ENCODE measurements around the gene RPL39L.

The RPL39L gene

DNA sequence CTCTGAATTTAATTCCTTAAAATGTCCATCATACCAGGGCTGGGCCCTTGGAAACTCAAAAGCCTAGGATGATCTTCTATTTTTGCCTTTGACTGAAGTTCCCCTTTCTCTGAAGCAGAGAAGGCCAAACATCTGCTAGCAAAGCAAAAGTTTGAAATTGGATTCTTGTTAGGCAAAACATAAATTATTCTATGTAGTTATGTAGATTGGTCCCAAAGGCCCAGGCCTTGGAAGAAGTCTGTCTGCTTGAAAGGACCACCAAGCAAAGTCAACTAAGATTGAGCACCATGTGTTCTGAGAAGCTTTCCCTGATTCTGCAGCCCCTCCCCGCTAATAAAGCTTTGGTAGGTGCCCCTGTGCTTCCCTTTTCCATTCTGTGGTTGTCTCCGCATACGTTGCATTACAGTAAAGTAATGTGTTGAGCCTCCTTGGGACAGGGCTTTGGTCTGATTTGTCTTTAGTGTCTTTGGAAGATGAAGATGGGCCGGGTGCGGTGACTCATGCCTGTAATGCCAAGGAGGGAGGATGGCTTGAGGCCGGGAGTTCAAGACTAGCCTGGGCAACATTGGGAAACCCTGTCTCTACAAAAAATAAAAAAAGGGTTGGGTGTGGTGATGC is 56.4 kb downstream of the RPL39L start:
- TF ChIP-seq, protein P1, sequence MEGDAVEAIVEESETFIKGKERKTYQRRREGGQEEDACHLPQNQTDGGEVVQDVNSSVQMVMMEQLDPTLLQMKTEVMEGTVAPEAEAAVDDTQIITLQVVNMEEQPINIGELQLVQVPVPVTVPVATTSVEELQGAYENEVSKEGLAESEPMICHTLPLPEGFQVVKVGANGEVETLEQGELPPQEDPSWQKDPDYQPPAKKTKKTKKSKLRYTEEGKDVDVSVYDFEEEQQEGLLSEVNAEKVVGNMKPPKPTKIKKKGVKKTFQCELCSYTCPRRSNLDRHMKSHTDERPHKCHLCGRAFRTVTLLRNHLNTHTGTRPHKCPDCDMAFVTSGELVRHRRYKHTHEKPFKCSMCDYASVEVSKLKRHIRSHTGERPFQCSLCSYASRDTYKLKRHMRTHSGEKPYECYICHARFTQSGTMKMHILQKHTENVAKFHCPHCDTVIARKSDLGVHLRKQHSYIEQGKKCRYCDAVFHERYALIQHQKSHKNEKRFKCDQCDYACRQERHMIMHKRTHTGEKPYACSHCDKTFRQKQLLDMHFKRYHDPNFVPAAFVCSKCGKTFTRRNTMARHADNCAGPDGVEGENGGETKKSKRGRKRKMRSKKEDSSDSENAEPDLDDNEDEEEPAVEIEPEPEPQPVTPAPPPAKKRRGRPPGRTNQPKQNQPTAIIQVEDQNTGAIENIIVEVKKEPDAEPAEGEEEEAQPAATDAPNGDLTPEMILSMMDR (IDR thresholded peaks at IDR 0.05; ENCODE audit: extremely low read depth, insufficient read depth, missing control alignments): no peak

DNA sequence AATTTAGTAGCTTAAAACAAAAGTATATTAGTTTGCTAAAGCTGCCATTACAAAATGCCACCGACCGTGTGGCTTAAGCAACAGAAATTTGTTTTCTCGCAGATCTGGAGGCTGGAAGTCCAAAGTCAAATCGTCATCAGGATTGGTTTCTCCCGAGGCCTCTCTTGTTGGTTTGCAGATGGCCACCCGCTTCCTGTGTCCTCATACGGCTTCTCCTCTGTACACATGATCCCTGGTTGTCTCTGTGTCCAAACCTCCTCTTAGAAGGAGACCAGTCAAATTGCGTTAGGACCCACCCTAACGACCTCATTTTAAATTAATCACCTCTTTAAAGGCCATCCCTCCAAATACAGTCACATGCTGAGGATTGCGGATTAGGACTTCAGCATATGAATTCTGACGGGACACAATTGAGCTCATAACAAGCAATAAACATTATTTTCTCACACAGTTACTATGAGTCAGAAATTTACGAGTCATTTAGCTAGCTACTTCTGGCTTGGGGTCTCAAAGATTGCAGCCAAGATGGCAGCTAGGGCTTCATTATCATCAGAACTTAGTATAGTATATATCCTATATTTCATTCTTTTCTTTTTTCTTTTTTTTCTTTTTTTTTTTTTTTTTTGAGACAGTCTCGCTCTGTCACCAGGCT is 58.4 kb downstream of the RPL39L start:
- DNase-seq (ENCODE audit: low spot score): no peak
- in situ Hi-C loops (cut with MboI; ENCODE audit: low pct_unique_long_range_greater_than_20kb, low sequenced_read_pairs, unreplicated experiment): no loop called here
- TF ChIP-seq, protein P1 (IDR thresholded peaks at IDR 0.05; ENCODE audit: extremely low read depth, insufficient read depth, missing control alignments): no peak

More for the DNA sequence above, 56.4 kb downstream of the RPL39L start:
- no peak for DNase-seq (ENCODE audit: low spot score)
- in situ Hi-C loops (cut with MboI; ENCODE audit: low pct_unique_long_range_greater_than_20kb, low sequenced_read_pairs, unreplicated experiment): no loop called here

DNA sequence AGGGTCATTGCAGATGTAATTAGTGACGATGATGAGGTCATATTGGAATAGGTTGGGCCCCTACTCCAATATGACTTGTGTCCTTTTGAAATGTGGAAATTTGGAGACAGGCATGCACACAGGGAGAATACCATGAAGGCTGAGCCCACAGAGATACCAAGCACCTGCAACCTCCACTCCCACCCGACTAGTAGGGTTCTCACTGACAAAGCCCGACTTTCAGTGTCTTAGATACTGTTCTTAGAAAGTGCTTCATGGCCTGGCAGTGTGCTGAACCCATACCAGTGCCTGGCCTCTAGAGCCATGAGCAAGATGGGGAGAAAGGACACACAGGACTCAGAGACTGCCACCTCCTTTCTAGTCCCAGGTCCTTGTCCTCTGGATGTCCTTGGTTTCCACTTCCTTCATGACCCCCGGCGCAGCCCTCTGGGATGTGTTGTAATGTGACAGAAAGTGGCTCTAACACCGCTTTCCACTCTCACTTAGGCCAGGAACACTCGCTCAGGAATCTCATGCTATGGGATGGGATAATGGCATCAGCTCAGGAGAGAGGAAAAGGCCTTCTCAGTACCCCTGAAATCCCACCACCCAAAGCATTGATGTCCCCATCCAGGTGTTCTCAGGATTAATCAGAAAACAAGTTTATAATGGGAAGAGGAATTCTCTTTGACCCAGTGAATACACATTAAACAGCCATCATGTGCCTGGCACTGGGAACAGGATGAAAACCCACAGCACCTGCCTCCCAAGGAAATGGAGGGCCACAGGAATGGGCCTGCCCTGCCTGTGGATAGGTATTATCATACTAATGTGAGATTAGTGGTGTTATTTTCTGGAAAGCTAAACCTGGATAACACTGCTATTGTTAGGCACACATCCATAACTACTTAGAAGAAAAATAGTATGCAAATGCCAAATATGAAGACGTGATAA is 59.9 kb downstream of the RPL39L start:
- DNase-seq (ENCODE audit: low spot score): no peak
- TF ChIP-seq, protein P1 (IDR thresholded peaks at IDR 0.05; ENCODE audit: extremely low read depth, insufficient read depth, missing control alignments): no peak
- in situ Hi-C loops (cut with MboI; ENCODE audit: low pct_unique_long_range_greater_than_20kb, low sequenced_read_pairs, unreplicated experiment): no loop called here

DNA sequence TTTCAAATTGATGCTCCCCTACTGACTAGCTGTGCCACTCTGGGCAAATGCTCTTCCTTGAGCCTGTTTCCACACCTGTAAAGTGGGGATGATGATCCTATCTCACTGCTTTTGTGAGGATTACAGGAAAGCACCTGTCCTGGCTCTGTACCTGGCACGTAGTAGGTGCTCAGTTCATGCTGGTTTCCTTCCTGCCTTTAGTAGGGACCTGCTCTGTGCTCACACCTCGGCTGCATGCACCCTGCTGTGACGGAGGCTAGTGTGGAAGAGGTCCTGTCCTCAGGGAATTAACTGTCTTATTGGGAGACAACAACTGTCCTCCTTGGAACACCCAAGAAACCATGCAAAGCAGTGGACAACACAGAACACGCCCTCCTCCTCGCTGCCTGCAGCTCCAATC is 61.8 kb downstream of the RPL39L start:
- in situ Hi-C loops (cut with MboI; ENCODE audit: low pct_unique_long_range_greater_than_20kb, low sequenced_read_pairs, unreplicated experiment): no loop called here

DNA sequence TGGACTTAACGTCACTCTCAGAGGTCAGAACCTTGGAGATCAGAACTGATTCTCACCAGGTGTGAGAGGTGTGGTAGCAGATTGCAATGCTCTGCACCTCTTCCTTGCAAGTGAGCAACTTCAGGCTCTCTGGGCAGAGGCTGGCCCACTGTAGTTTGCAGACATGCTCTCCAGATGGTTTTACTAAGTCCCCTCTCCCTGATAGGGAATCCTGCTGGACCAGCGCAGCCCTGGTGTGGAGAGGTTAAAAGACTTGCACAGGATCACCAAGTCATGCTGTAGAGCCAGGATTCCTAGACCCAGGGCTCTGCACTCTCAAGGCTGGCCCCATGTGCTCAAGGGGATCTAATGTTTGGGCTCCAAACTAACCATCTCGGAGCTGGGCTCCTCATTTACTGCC is 62.2 kb downstream of the RPL39L start:
- DNase-seq (ENCODE audit: low spot score): no peak
- in situ Hi-C loops (cut with MboI; ENCODE audit: low pct_unique_long_range_greater_than_20kb, low sequenced_read_pairs, unreplicated experiment): no loop called here
- TF ChIP-seq, protein P1 (IDR thresholded peaks at IDR 0.05; ENCODE audit: extremely low read depth, insufficient read depth, missing control alignments): no peak

More for the DNA sequence above, 61.8 kb downstream of the RPL39L start:
- TF ChIP-seq, protein P1 (IDR thresholded peaks at IDR 0.05; ENCODE audit: extremely low read depth, insufficient read depth, missing control alignments): no peak
- DNase-seq (ENCODE audit: low spot score): no peak

DNA sequence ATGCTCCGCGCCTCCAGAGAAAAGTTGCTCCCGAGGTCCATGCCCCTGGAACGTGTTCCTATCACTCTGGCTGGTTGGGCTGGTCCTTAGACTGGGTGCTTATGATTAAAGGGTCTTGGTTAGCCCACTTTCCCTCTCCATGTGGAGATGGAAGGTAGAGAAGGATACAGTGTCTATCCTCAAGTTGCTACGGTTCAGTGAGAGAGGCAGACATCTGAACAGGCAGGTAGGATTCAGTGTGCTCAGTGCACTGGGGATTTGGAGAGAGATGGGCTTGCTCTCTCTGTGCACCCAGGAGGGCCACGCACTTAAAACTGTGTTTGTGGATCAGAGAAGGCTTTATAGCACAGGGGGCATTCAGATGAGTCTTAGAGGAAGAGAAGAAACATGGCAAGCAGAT is 63.0 kb downstream of the RPL39L start:
- in situ Hi-C loops (cut with MboI; ENCODE audit: low pct_unique_long_range_greater_than_20kb, low sequenced_read_pairs, unreplicated experiment): no loop called here
- DNase-seq (ENCODE audit: low spot score): no peak
- TF ChIP-seq, protein P1 (IDR thresholded peaks at IDR 0.05; ENCODE audit: extremely low read depth, insufficient read depth, missing control alignments): no peak

Measured in GM13977 (cell line).